Kidney (tissue), 14 donors: ENCODE results near the gene SLC25A43. TPM values are rescaled to one million over a fixed set of nuclear protein-coding genes. Genes with fewer than 3 reads are reported as not detected.

Experiments
- DNase-seq, 5 donors: peaks; one replicate each; pipeline ENCODE4 v3.0.0-alpha.2; 2013 to 2020
- FAIRE-seq: peaks from 2 replicates; lab custom pipeline; 2012; peaks lifted over from hg19 to GRCh38; lab: Jason Lieb, UNC
- H3K27ac ChIP-seq, 2 donors: one replicate each; pipeline ENCODE4 v1.7.0; 2013; ENCODE audit warnings: low read depth in 2 of 2, low read length in 2 of 2, inconsistent platforms in 1 of 2
- H3K27me3 ChIP-seq: one replicate; pipeline ENCODE4 v1.7.1; 2013; ENCODE audit warnings: low read length, inconsistent platforms; ENCODE audit not compliant: control insufficient read depth, insufficient read depth
- H3K36me3 ChIP-seq, 3 donors: one replicate each; pipeline versions ENCODE4 v1.7.0 to v1.7.1; 2013; ENCODE audit warnings: low read length in 3 of 3, control low read depth in 1 of 3, inconsistent platforms in 1 of 3; ENCODE audit not compliant: insufficient read depth in 3 of 3, control insufficient read depth in 2 of 3
- H3K4me1 ChIP-seq, 3 donors: one replicate each; pipeline versions ENCODE4 v1.7.0 to v1.7.1; 2013; ENCODE audit warnings: low read length in 3 of 3, inconsistent platforms in 1 of 3, low read depth in 1 of 3; ENCODE audit not compliant: control insufficient read depth in 2 of 3, insufficient read depth in 2 of 3
- H3K4me3 ChIP-seq, 3 donors: one replicate each; pipeline versions ENCODE4 v1.7.0 to v1.8.1; 2013; ENCODE audit warnings: low read length in 3 of 3, control low read depth in 1 of 3, inconsistent platforms in 1 of 3
- H3K9ac ChIP-seq, 3 donors: one replicate each; pipeline versions ENCODE4 v1.7.0 to v1.7.1; 2013; ENCODE audit warnings: low read length in 3 of 3, control low read depth in 1 of 3, inconsistent platforms in 1 of 3
- H3K9me3 ChIP-seq, 3 donors: one replicate each; pipeline versions ENCODE4 v1.7.0 to v1.7.1; 2013; ENCODE audit warnings: low read length in 3 of 3, control low read depth in 1 of 3, inconsistent platforms in 1 of 3; ENCODE audit not compliant: control insufficient read depth in 2 of 3, insufficient read depth in 1 of 3
- intact Hi-C: fragments of 100-400 bp; cut with DNase I; formaldehyde crosslinking; loops from one replicate; pipeline ENCODE4 v1.11.1; 2022
- polyA plus RNA-seq: library from polyadenylated mRNA; stranded (reverse); fragments of 350-450 nt; fragmentation: Illumina TruSeq; extraction: RNeasy Lipid Tissue Mini Kit (QIAGEN cat#74804); gene quantifications from one replicate; pipeline ENCODE4 v1.2.3, GENCODE V29; 2014; ENCODE audit warnings: low read depth, low replicate concordance; ENCODE audit not compliant: insufficient read depth
- total RNA-seq: library from RNA; stranded (reverse); fragmentation: NEBNext Ultra II Directional; extraction: Animal tissue kit (Norgen Biotek cat#: 25700); gene quantifications from one replicate; pipeline ENCODE4 v1.2.1, GENCODE V29; 2021
- TF ChIP-seq, protein P1 (sequence below): IDR thresholded peaks from 3 replicates; pipeline ENCODE4 v1.5.1; 2012; ENCODE audit warnings: mild to moderate bottlenecking, moderate library complexity, borderline replicate concordance; ENCODE audit not compliant: insufficient read depth; ENCODE audit errors: extremely low read depth
- donor health status: control.
- donor health status: control.
- donor health status: control.
- donor health status: control.
- donor health status: control.
- donor health status: DM: yes; HTN: yes; CAD: no.
- donor health status: Normal renal cell carcinoma (clear cell type).

The SLC25A43 gene
- total and polyA plus RNA-seq, 2 donors from 2014 or later = 10.1 to 15.5 TPM

DNA sequence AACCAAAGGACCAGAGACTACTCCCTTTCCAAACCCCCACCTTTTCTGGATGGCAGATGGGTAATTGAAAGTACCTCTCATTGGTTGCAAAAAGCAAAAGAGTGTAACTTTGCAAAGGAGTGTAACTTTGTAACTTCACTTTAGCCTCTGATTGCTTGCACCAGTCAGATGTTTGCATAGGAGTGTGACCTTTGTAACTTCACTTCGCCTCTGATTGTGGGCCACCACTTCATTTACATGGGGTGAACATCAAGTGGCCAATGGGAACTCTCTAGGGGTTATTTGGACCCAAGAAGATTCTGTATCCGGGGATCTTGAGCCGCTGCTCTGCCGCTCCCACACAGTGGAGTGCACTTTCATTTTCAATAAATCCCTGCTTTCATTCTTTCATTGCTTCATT is 9.9 kb upstream of the SLC25A43 start:
- DNase-seq (no peak), FAIRE-seq (no peak)
- no peak overlapping the region for H3K27ac ChIP-seq
- H3K9me3 ChIP-seq = no peaks in the 10 kb centered on the region
- intact Hi-C loops = no loop called here
- H3K27me3 ChIP-seq = no peaks in the 10 kb centered on the region
- H3K4me1 ChIP-seq = no peaks in the 10 kb centered on the region
- TF ChIP-seq, protein P1, sequence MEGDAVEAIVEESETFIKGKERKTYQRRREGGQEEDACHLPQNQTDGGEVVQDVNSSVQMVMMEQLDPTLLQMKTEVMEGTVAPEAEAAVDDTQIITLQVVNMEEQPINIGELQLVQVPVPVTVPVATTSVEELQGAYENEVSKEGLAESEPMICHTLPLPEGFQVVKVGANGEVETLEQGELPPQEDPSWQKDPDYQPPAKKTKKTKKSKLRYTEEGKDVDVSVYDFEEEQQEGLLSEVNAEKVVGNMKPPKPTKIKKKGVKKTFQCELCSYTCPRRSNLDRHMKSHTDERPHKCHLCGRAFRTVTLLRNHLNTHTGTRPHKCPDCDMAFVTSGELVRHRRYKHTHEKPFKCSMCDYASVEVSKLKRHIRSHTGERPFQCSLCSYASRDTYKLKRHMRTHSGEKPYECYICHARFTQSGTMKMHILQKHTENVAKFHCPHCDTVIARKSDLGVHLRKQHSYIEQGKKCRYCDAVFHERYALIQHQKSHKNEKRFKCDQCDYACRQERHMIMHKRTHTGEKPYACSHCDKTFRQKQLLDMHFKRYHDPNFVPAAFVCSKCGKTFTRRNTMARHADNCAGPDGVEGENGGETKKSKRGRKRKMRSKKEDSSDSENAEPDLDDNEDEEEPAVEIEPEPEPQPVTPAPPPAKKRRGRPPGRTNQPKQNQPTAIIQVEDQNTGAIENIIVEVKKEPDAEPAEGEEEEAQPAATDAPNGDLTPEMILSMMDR = no peak
- no peak overlapping the region for H3K9ac ChIP-seq
- H3K36me3 ChIP-seq = no peaks in the 10 kb centered on the region
- H3K4me3 ChIP-seq = peak overlapping the region in 1 of 3 donors; percentile 46

DNA sequence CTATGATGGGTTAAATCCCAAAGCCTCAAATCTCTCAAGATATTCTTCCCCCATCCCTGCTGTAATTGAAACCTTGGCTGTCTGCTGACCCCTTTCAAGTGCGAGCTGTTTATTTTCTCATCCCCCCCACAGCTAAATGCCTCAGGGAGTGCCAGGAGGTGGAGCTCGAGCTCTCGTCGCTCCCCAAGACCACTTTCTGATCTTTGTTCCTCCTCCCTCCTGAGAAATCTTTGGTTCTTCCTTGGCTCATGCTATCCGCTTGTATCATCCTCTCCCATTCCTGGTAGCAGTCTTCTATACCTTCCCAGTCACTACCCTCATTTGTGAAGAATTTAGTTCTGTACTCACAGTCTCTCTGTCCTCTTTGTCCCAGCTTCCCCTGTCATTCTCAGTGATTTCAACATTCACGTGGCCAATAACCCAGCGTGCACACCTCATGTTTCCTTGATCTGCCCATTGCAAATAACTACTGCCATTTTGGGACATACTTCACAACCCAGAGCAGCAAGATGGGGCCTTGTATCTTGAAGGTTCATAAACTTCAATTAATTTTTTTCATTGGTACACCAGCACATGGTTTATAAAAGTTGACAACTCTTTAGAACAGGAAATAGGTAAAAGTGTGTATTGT is 9.2 kb upstream of the SLC25A43 start:
- Histone ChIP-seq H3K9ac (no peak overlapping the region), H3K4me1 (no peaks in the 10 kb centered on the region), H3K4me3 (peak overlapping the region in 1 of 3 donors; percentile 46), H3K27ac (no peak overlapping the region), H3K27me3 (no peaks in the 10 kb centered on the region), H3K9me3 (no peaks in the 10 kb centered on the region), H3K36me3 (no peaks in the 10 kb centered on the region)
- intact Hi-C loops = no loop called here
- TF ChIP-seq, protein P1 = no peak
- FAIRE-seq (no peak), DNase-seq (peak in 4 of 5 donors; percentile 34 to 60 (median 54))

DNA sequence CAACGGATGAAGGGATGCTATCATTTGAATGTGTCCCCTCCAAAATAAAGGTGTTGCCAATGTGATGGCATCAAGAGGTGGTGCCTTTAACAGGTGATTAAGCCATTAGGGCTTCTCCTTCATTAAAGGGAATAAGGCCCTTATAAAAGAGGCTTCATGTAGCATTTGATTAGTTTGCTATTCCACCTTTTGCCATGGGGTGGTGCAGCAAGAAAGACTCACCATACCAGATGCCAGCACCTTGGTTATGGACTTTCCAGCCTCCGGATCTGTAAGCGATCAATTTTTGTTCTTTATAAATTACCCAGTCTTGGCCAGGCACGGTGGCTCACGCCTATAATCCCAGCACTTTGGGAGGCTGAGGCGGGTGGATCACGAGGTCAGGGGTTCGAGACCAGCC is 7.9 kb upstream of the SLC25A43 start:
- FAIRE-seq = no peak

More for the DNA sequence above, 7.9 kb upstream of the SLC25A43 start:
- H3K9ac ChIP-seq = no peak overlapping the region
- no peak overlapping the region for H3K4me3 ChIP-seq
- intact Hi-C loops = no loop called here
- H3K27ac ChIP-seq = no peak overlapping the region
- no peaks in the 10 kb centered on the region for H3K9me3 ChIP-seq
- H3K27me3 ChIP-seq = no peaks in the 10 kb centered on the region
- H3K36me3 ChIP-seq = no peaks in the 10 kb centered on the region
- TF ChIP-seq, protein P1 = peak; percentile 28
- DNase-seq = no peak
- H3K4me1 ChIP-seq = no peaks in the 10 kb centered on the region
